ENCODE measurements around the gene BANF2.

The BANF2 gene

DNA sequence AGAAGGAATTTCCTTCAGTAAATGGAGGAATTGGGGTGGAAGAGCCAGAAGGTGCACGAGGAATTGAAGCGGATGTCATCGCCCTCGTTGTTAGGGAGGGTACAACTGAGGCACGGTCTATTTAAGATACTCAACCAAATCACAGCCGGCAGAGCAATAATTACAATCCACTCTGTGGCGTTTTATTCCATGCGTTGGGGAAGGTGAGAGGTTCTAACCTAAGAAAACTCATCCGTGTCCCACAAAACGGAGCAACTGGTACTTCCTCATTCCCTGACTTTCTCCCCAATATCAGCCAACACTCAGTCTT, 16.9 kb upstream of the BANF2 start:
- H3K9me3 Mint-ChIP-seq: peaks cover 5 to 7% of the 10 kb centered on the region in 2 donors
- no peak overlapping the region for H3K27ac Mint-ChIP-seq
- ATAC-seq (replicated peaks) (no peak), DNase-seq (no peak)
- peaks cover 23 to 32% of the 10 kb centered on the region in 2 donors for H3K27me3 Mint-ChIP-seq
- peaks cover 17 to 25% of the 10 kb centered on the region in 2 donors for H3K4me1 Mint-ChIP-seq
- peak overlapping the region; percentile 90 for H3K4me3 Mint-ChIP-seq
- peaks cover 12 to 16% of the 10 kb centered on the region in 2 donors for H3K36me3 Mint-ChIP-seq

DNA sequence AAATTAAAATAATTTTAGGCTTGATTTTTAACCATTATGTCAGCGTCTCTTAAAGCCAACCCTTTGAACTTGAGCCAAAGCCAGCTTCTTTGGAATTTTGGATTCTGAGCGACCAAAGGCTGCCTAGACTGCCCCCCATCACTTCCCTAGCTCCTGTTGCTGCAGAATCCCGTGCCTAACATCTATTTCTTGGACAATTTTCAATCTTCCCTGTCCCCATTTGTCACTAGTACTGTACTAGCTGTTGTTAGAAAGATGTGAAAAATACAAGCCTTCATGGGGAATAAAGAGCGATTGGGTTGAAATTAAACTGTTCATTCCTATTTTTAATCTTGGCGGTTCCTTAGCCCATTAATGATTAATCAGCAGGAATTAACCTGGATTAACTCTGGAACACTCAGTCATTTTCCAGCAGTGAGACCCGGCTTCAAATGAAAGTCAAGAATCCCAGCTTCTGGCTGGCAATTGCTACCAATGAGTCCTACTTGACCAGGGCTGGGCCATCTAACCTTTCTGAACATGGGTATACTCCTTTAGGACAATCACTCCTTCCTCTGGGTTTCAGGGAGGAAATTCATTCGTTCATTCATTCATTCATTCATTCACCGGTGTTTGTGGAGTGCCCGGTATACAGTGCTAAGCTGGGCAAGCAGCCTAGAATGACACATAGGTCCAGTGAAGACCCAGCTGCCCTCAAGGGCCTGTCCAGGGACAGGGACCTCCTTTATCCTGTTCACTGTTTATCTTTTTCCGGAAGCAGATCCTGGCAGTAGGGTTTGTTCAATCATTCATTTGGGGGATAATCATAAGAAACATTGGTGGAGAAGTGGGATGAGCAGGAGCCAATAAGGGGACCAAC, 16.3 kb upstream of the BANF2 start:
- no peak for ATAC-seq (replicated peaks)
- H3K27ac Mint-ChIP-seq: no peak overlapping the region

DNA sequence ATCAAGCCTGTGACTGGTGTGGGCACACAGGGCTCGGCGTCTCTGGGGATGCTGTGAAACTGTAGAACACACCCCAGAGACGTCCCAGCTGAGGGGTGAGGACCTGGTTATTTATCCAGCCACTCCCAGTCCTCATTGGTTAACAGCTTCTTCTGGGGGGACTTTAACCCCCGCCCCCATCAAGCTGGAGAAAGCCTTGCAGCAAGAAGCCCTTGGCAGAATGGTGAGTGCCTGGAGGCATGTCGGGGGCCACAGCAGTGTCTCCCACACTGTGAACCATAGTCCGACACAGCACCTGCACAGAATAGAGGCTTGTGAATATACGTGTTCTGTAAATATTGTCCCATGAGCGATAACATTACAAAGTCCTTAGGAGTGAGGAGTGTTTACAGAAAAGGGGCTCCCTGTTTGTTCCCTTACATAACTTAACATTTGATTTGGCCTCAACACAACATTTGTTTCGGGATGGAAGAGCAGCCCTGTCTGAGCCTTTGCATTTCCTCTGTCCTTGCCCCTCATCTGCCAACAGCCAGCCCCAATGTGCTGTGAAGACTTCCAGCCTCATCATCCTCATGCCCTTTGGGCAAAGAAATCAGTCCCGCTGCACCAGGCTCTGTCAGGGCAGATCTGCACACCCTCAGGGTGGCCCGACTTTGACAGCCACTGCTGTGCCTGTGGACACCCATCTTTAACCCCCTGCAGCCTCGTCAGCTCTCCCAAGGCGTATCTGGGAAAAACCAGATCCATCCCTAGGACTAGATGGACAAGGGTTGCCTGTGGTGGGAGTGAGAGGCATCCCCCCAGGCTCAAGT, 15.5 kb upstream of the BANF2 start:
- Mint-ChIP-seq H3K9me3 (peaks cover 5 to 7% of the 10 kb centered on the region in 2 donors), H3K27ac (no peak overlapping the region), H3K27me3 (peaks cover 30 to 42% of the 10 kb centered on the region in 2 donors), H3K4me3 (no peak overlapping the region), H3K36me3 (peaks cover 9 to 13% of the 10 kb centered on the region in 2 donors), H3K4me1 (peaks cover 15 to 25% of the 10 kb centered on the region in 2 donors)
- DNase-seq: no peak
- no peak for ATAC-seq (replicated peaks)

More for the DNA sequence above, 16.3 kb upstream of the BANF2 start:
- peak overlapping the region in 1 of 2 donors; percentile 60 for H3K4me3 Mint-ChIP-seq
- peaks cover 26 to 36% of the 10 kb centered on the region in 2 donors for H3K27me3 Mint-ChIP-seq
- H3K36me3 Mint-ChIP-seq: peaks cover 12 to 13% of the 10 kb centered on the region in 2 donors
- H3K9me3 Mint-ChIP-seq: peaks cover 5 to 7% of the 10 kb centered on the region in 2 donors
- H3K4me1 Mint-ChIP-seq: peaks cover 15 to 25% of the 10 kb centered on the region in 2 donors
- DNase-seq: no peak

DNA sequence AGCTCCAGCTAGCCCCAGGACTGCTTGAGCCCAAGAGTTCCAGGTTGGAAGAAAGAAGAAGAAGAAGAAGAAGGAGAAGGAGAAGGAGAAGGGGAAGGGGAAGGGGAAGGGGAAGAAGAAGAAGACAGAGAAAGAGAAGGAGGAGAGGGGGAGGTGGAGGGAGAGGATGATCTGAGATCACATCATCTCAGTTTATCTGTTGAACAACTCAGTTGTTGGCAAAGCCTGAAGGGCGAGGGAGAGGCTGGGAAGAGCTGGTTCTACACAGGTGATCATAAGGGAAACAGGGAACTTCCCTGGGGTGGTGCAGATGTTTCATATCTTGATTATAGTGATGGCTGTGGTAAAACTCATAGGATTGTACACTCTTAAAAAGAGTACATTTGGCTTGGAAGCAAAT, 14.6 kb upstream of the BANF2 start:
- Mint-ChIP-seq H3K9me3 (peaks cover 5 to 7% of the 10 kb centered on the region in 2 donors), H3K4me3 (no peak overlapping the region), H3K4me1 (peaks cover 10 to 17% of the 10 kb centered on the region in 2 donors), H3K27ac (no peak overlapping the region), H3K36me3 (peaks cover 5 to 9% of the 10 kb centered on the region in 2 donors), H3K27me3 (peaks cover 30 to 42% of the 10 kb centered on the region in 2 donors)
- DNase-seq: no peak
- ATAC-seq (replicated peaks): no peak

DNA sequence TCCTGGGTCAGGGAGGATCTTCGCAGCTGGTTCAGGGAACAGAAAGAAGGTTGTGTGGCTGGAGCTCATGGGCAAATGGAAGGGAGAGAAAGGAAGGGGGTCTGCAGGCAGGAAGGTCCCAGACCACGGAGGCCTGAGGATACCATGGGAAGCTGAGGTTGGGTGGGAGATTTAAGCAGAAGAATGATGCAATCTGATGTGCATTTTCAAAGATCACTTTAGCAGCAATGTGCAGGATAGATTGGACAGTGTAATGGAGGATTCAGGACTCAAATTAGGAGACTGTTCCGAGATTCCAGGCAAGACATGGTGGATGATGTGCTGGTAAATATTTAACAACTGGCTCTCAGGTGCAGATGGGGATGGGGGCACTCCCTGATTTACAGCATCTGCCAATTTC, 12.0 kb upstream of the BANF2 start:
- ATAC-seq (replicated peaks) (no peak), DNase-seq (no peak)
- H3K27me3 Mint-ChIP-seq: peaks cover 37 to 61% of the 10 kb centered on the region in 2 donors
- H3K9me3 Mint-ChIP-seq: peaks cover 5 to 13% of the 10 kb centered on the region in 2 donors
- no peak overlapping the region for H3K4me3 Mint-ChIP-seq
- H3K4me1 Mint-ChIP-seq: peaks cover 4 to 7% of the 10 kb centered on the region in 2 donors
- no peak overlapping the region for H3K27ac Mint-ChIP-seq
- peaks cover 4 to 9% of the 10 kb centered on the region in 2 donors for H3K36me3 Mint-ChIP-seq

DNA sequence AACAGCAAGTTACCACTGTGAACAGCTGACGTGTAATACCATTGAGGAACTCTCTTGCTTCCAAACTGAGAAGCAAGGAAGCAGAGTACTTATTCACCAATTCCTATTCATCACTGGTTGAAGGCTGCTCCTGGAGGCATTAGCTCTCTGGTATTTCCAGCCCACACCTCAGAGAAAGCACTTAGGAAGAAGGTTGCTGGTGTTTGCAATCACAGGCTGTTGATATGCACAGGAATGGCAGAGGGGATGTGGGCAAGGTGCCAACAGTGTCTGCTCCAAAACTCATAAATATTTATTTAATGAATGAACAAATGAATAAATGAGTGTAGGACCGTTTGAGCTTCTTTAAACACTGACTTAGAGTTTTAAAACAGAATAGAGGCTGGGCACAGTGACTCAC, 10.8 kb upstream of the BANF2 start:
- no peak overlapping the region for H3K27ac Mint-ChIP-seq
- no peak for ATAC-seq (replicated peaks)
- peaks cover 35 to 70% of the 10 kb centered on the region in 2 donors for H3K27me3 Mint-ChIP-seq
- no peak overlapping the region for H3K4me3 Mint-ChIP-seq
- H3K4me1 Mint-ChIP-seq: peaks cover 0 to 3% of the 10 kb centered on the region in 2 donors
- peaks cover 4 to 9% of the 10 kb centered on the region in 2 donors for H3K36me3 Mint-ChIP-seq
- DNase-seq: no peak
- H3K9me3 Mint-ChIP-seq: peaks cover 5 to 13% of the 10 kb centered on the region in 2 donors

DNA sequence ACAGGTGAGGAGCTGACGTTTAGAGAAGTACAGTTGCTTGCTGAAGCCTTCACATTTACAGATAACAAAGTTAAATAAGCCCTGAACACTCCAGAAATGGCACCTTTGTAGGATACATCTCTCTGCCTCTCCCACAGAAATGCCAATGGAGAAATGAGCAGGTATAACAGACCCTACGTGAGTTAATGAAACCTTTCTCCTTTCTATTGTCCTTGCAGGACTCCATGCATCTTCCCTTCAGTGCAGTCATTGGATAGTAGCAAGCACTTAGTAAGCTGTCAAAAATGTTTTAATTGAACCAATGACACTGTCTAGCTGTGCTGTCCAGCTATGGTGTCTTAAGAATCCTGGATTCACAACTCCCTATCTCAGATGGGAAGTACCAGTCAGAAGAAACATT, 9.6 kb upstream of the BANF2 start:
- H3K27me3 Mint-ChIP-seq: peaks cover 38 to 65% of the 10 kb centered on the region in 2 donors
- no peak overlapping the region for H3K27ac Mint-ChIP-seq
- H3K36me3 Mint-ChIP-seq: peaks cover 4 to 9% of the 10 kb centered on the region in 2 donors
- ATAC-seq (replicated peaks): no peak
- H3K9me3 Mint-ChIP-seq: peaks cover 5 to 13% of the 10 kb centered on the region in 2 donors
- peaks cover 0 to 6% of the 10 kb centered on the region in 2 donors for H3K4me1 Mint-ChIP-seq
- no peak for DNase-seq
- no peak overlapping the region for H3K4me3 Mint-ChIP-seq

DNA sequence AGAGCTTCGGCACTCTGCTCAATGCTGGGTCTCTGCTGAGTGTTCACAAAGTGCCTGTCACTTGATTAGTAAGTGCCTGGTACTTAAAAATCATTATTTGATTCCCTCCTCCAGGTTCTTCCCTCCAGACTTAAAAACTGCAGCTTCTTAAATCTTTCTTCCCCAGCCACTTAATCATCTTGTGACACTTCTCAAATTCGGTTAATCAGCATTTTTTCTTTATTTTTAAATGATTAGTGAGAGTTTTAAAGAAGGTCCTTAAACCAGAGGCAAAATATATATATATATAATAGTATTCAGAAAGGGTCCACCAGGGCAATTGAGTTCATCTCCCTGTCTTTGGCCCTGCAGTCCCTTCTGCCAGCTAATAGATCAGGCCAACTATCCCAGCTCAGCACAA, 8.0 kb upstream of the BANF2 start:
- no peak for ATAC-seq (replicated peaks)
- peaks cover 29 to 56% of the 10 kb centered on the region in 2 donors for H3K27me3 Mint-ChIP-seq
- peaks cover 0 to 6% of the 10 kb centered on the region in 2 donors for H3K4me1 Mint-ChIP-seq
- peaks cover 7 to 17% of the 10 kb centered on the region in 2 donors for H3K9me3 Mint-ChIP-seq
- no peak for DNase-seq
- peaks cover 7 to 8% of the 10 kb centered on the region in 2 donors for H3K36me3 Mint-ChIP-seq
- H3K4me3 Mint-ChIP-seq: no peak overlapping the region
- no peak overlapping the region for H3K27ac Mint-ChIP-seq

DNA sequence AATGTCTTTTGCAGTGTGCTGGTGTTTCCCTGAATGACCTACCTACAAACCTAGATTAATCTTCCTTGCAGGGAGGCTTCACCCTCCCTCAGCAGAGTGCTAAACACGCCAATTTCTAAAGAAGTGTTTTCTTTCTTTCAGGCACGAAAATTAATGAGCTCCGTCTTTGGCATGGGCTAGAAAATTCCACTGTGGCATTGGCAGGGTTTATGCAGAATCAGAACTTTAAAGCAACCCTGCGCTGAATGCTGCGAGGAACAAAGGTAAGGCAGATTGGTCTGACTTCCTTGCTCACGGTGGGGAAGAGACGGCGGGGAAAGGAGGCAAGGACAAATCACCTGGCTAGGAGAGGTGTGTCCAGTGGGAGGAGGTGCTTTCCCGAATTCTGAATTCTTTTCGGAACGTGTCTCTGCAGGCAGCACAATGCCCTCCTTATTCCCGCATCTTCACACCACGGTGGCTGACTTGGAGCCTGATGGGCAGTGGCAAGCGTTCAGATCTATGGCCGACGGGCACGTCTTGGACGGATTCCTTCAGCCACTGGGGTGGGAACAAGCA, 6.2 kb upstream of the BANF2 start:
- peaks cover 2 to 3% of the 10 kb centered on the region in 2 donors for H3K36me3 Mint-ChIP-seq
- H3K27me3 Mint-ChIP-seq: peaks cover 15 to 42% of the 10 kb centered on the region in 2 donors
- H3K9me3 Mint-ChIP-seq: peaks cover 3 to 12% of the 10 kb centered on the region in 2 donors
- no peak overlapping the region for H3K27ac Mint-ChIP-seq
- no peak for ATAC-seq (replicated peaks)
- H3K4me1 Mint-ChIP-seq: peaks cover 0 to 3% of the 10 kb centered on the region in 2 donors
- no peak overlapping the region for H3K4me3 Mint-ChIP-seq
- DNase-seq: no peak

DNA sequence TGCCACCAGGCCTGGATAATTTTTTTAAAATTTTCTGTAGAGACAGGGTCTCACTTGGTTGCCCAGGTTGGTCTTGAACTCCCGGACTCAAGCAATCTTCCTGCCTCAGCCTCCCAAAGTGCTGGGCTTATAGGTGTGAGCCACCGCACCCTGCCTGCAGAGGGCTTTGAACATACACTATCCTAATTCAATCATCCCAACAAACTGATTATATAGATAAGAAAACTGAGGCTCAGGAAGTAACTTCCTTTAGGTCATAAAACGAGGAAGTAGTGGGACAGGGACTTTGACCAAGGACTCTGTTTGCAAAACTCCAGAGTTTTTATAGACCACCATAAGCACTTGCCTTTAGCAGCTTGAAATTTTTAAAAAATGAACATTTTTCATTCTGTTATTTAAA, 5.0 kb upstream of the BANF2 start:
- H3K4me3 Mint-ChIP-seq: no peak overlapping the region
- DNase-seq: no peak
- peaks cover 3 to 12% of the 10 kb centered on the region in 2 donors for H3K9me3 Mint-ChIP-seq
- no peak overlapping the region for H3K27ac Mint-ChIP-seq
- H3K4me1 Mint-ChIP-seq: peaks cover 0 to 3% of the 10 kb centered on the region in 2 donors
- no peak for ATAC-seq (replicated peaks)
- H3K27me3 Mint-ChIP-seq: peaks cover 12 to 38% of the 10 kb centered on the region in 2 donors
- peaks cover 2 to 3% of the 10 kb centered on the region in 2 donors for H3K36me3 Mint-ChIP-seq

DNA sequence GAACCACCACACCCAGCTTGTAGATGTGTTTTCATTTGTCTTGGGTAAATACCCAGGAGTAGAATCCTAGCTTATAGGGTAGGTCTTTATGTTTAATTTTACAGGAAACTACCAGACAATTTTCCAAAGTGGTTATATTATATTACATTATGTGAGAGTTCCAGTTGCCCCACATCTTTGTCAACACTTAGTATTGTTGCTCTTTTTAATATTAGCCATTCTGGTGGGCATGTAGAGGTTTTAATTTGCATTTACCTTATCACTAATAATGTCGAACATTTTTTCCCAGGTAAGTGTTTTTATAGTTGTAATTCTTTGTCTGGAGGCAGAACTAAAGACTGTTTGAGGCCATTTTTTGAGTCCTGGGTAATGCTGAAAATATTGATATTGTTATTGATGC, 3.5 kb upstream of the BANF2 start:
- Mint-ChIP-seq H3K4me1 (peaks cover 0 to 3% of the 10 kb centered on the region in 2 donors), H3K4me3 (no peak overlapping the region), H3K27me3 (peaks cover 8 to 31% of the 10 kb centered on the region in 2 donors)

DNA sequence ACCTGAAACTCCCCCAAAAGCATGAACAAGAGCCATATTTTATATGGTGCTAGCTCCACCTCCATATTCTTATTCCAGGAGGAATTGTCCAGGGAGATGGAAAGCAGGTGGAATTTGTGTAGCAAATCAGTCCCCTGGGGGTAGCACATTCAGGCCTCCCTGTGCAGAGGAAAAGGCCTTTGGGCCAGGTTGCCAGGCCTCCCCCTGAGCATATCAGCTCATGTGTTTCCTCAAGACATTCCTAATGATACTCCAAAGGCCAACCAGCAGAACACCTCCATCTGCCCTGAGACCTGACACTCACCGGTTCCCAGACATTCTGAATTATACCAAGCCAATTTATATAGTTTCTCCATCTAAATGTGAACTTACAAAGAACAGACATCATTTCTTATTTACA, 2.6 kb upstream of the BANF2 start:
- Mint-ChIP-seq H3K9me3 (peaks cover 3 to 6% of the 10 kb centered on the region in 2 donors), H3K4me1 (peaks cover 0 to 3% of the 10 kb centered on the region in 2 donors), H3K4me3 (no peak overlapping the region), H3K27me3 (peaks cover 5 to 22% of the 10 kb centered on the region in 2 donors), H3K36me3 (peaks cover 2 to 3% of the 10 kb centered on the region in 2 donors), H3K27ac (no peak overlapping the region)
- no peak for ATAC-seq (replicated peaks)
- no peak for DNase-seq

More for the DNA sequence above, 3.5 kb upstream of the BANF2 start:
- no peak for DNase-seq
- H3K9me3 Mint-ChIP-seq: peaks cover 3 to 6% of the 10 kb centered on the region in 2 donors
- H3K36me3 Mint-ChIP-seq: peaks cover 2 to 3% of the 10 kb centered on the region in 2 donors
- ATAC-seq (replicated peaks): no peak
- H3K27ac Mint-ChIP-seq: no peak overlapping the region

DNA sequence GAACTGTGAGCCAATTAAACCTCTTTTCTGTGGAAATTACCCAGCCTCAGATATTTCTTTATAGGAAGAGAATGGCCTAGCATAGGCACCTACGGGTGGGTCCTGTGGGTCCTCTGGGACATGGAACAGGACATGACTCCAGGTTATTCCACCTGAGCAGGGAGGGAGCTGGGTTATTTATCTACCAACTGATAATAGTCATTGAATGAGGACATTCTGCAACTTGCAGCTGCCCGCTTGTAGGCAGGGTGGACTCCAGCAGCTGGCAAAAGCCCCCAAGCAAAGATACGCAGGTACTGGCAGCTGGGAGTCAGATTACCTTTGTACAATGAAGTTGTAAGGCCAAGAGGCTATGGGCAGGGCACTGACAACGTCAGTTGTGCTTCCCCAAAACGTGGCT, 1.4 kb upstream of the BANF2 start:
- Mint-ChIP-seq H3K4me1 (peaks cover 0 to 3% of the 10 kb centered on the region in 2 donors), H3K9me3 (peaks cover 3 to 6% of the 10 kb centered on the region in 2 donors), H3K27ac (no peak overlapping the region)

DNA sequence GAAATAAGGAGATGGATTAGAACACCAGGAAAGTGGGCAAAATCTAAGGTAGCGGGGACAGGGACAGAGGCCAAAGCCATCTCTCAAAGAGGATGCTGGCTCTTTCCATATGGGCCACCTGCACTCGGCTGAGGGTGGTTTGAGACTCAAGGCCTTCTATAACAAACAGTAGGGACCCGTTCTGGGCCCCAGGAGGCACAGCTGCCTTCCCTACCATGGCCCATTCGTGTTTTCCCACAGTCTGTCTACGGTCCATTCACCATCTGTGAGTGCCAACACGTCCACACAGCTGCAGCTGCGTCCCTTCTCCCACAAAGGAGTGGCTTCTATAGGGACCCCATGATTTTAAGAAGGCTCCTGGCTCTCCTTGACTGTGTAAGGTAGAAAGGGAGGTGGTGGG, 871 bp downstream of the BANF2 start:
- Mint-ChIP-seq H3K9me3 (peaks cover 5 to 7% of the 10 kb centered on the region in 2 donors), H3K27ac (no peak overlapping the region), H3K4me3 (no peak overlapping the region), H3K4me1 (no peaks in the 10 kb centered on the region), H3K36me3 (peaks cover 2% of the 10 kb centered on the region in 2 donors), H3K27me3 (peaks cover 0 to 5% of the 10 kb centered on the region in 2 donors)
- DNase-seq (no peak), ATAC-seq (replicated peaks) (no peak)

More for the DNA sequence above, 1.4 kb upstream of the BANF2 start:
- no peak for DNase-seq
- H3K27me3 Mint-ChIP-seq: peaks cover 5 to 14% of the 10 kb centered on the region in 2 donors
- ATAC-seq (replicated peaks): no peak
- H3K36me3 Mint-ChIP-seq: peaks cover 2 to 3% of the 10 kb centered on the region in 2 donors
- no peak overlapping the region for H3K4me3 Mint-ChIP-seq

Data from stimulated activated naive B cell treated with anti-CD40 and anti-IgM and Interleukin-4, amounts not matched to agents 10 μg/mL and 1 μg/mL and 100 μg/mL, for 72 hours (primary cell).